ENCODE data around the gene NIT2.
A peak's percentile ranks its signal among the peaks of the same experiment; 100 is the strongest.

NIT2 gene

DNA sequence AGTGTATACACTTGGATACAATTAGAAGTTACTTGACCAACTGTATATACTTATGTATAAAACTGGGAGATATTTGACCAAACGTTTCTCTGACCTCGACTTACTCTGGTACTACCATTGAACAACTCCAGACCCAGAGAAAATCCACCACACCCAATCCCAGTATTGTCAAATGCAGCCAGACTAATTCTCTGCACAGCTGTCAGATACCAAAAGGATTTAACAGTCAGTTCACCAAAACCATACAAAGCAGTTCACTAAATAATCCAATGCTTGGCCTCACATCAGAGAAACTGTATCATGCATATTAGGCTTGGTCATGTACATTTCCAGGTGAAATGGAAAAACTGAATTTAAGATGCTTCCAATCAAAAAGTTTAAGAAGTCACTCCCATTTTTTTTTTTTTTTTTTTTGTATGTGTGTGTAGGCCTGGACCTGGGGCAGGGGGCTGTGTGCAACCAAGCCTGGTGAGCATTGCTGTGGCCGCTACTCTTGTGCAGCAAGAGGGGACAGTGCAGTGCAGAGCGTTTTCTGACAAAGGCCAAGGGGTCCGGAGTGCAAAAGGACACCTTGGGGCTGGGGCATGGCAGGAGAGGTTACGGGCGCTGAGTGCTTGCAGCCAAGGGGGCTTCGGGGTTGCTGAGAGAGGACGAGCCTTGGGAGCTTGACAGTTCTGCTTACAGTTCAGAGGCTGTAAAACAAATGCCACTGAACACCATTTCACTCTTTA is 64.9 kb downstream of the NIT2 start:
- no peak for DNase-seq

DNA sequence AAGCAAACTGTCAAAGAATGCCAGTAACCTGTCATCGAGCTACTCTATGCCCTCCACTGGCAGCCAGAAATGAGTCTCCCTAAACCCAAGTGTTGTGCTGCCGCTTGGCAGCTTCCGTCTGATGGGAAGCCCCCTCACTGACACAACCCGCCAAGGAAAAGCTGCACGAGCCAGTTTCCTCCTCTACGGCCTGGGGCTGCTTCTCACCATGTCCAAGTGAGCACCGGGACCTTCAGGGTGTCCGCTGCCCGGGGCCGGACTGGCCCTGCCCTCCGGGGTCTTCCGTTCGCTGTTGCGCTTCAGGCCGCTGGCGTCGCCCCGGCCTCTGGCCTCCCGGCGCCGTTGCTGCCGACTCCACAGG is 65.8 kb downstream of the NIT2 start:
- DNase-seq: no peak

DNA sequence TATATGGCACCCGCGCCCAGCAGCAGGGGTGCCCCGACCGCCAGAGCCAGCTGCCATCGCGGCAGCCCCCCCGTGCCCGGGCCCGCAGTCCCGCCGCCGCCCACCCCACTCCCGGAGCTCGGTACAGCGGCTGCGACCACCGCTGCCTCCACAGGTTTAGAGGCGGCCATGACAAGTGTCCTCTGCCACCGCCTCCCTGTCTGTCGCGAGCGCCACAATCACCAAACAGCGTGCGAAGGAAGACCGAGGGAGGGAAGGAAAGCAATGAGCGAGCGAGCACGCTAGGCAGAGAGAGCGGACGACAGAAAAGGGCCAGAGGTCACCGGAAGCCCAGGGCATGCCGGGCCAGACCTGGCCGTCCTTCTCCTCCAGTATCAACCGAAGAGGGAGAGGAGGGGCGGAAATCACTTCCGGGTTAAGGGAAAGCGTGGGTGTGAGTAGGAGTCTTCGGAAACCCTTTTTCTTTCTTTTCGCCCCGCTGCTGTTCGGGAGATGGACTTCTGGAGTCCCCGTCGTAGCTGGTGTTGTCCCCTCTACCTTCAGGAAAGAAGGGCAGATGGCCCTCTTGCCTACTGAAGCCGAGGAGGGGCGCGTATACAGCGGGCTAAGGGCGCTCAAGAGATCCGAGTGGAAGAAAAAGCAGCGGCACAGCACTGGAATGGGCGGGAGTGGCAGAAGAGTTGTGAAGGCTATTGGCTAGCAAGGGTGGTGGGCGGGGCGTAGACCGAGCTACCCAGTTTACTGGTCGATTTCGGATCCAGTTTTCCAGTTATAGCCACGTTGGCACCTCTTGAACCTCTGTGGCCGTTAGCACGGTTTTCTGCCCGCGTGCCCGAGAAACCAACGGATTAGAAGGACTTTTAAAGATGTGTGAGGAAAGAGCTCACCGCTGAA is 66.5 kb downstream of the NIT2 start, which contains the start of the genes LNP1 and TOMM70:
Gene LNP1, plus strand, starts transcription at position 760 of the 894 bp plus-strand sequence. CDS start 28,191 bp downstream, outside the sequence.
Gene TOMM70, minus strand, starts transcription at position 310 of the 894 bp plus-strand sequence. Its CDS starts 140 bp downstream, at position 170.
- DNase-seq: peak; percentile 95

DNA sequence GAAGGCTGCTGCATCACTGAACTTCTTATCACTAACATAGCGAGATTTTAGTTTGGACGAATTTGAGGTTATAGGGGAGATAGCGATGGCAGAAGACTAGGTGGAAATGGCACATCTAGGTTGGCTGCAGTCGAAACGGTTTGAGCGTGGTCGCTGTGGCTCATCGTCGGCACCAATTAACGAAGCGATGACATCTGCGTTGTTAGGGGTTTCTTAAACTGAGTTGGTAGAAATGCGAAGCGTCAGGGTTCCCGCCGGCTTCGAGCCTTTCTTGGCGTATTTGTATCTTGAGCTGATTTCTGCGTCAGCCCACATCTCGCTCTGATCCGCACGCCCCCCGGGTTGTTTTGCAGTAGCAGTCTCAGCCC is 67.1 kb downstream of the NIT2 start:
- DNase-seq: peak; percentile 58

DNA sequence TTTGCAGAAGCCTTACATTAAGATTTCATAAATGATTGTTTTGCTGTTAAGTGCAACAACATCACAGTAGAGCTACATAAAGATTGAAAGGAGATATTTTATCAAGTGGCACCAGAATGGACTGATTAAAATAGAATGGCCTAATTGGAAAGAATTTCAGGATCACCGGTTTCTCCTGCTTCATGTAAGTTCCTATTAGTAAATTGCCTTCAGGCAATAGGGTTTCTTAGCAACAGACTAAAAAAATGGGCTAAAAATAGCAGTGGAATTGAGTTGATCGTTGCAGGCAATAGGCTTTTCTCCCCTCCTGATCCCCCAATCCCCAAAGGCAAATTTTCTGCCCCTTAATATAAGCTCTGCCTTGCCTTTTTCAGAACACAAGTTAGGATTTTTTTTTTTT is 67.7 kb downstream of the NIT2 start:
- peak; percentile 15 for DNase-seq

DNA sequence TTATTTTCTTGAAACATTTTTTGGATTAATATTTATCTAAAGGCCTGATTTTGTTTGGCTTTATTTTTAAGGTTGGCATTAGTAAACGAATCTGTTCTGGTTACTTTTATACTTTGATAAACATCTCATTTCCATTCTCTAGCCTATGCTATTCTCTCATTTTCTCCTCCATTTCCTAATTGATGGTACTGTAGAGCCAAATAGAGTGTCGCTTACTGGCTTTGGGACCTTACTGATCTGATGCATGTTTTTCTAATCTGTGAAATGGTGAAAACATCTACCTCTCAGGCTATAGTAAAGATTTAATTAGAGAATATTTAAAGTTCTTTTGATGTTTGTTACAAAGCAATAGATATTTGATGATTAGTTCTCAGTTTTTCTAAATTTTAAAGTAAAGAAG is 68.3 kb downstream of the NIT2 start:
- no peak for DNase-seq

DNA sequence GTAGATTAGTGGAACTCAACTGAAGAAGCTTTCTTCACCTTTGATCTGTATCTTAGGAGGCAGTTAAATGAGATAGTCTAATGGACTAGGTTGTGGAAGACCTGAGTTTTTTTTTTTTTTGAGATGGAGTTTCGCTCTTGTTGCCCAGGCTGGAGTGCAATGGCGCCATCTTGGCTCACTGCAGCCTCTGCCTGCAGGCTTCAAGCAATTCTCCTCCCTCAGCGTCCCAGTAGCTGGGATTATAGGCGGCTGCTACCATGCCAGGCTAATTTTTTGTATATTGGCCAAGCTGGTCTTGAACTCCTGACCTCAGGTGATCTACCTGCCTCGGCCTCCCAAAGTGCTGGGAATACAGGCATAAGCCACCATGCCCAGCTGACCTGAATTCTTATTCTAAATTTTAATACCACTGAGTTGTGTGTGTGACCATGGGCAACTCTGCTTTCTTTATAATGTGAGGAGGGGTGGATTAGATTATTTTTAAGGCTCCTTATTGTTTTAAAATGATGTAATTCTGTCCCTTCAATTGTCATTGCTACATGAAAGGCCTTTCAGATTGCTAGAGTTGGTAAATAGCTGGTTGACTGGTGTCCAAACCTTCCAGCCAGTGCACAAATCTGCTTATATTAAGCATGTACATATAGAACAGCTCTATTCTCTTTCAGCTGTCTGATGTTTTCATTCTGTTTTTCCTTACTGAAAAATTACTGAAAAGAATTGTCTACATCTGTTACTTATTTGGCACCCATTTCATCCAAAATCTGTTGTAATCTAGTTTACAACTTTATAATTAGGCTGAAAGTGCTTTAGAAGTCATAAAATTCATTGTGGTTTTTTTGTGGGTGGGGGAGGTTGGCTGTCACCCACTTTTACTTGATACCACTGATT is 69.0 kb downstream of the NIT2 start:
- DNase-seq: no peak

DNA sequence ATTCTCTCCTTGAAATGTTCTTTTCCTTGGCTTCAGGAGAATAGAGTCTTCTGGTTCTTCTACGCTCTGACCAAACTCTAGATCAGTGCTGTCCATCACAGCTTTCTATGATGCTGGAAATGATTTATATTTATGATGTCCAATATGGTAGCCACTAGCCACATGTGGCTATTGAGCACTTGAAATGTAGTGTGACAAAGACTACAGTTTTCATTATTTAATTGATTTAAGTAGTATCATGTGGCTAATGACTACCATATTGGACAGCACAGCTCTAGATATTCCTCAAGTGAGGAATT is 69.6 kb downstream of the NIT2 start:
- DNase-seq: no peak

DNA sequence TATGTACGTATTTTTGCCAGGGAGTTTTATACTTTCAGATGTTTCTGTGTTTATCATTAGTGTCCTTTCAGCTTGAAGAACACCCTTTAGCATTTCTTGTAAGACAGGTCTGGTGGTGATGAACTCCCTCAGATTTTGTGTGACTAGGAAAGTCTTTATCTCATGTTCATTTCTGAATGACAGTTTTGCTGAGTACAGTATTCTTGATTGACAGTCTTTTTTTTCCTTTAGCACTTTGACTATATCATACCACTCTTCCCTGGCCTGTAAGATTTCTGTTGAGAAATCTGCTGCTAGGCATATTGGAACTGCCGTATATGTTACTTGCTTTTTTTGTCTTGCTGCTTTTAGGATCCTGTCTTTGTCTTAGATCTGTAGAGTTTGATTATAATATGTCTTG is 72.6 kb downstream of the NIT2 start:
- DNase-seq: no peak

DNA sequence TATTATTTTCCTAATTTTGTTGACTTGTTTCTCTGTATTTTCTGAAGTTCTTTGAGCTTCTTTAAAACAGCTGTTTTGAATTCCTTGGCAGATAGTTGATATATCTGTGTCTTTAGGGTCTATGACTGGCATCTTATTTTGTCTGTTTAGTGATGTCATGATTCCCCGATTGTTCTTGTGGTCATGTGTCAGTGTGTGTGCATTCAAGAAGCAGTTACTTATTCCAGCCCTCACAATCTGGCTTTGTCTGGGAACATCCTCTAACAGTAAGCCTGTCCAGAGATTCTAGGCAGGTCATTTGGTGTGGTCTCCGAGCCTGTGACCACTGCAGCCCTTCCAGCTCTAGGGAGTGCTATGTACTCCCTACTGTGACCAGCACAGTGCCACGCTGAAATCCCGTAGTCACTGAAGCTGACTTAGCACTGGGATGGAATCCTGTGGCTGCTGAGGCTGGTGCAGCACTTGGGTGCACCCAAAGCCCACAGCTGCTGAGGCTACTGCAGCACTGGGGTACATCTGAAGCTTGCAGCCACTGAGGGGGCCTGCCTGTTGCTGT is 73.5 kb downstream of the NIT2 start:
- DNase-seq: no peak

Data from DMS79 (cell line).